Right forelimb (tissue), 1 donor: ENCODE results near the gene IRF2BP1.
"Not testable (repeated sequence)": the region's sequence is repeated elsewhere in the genome, so short reads cannot be mapped to it uniquely, and the experiment has no call there.

Experiments
- DNase-seq: peaks from one replicate; pipeline ENCODE4 v3.0.0-alpha.2; 2018

IRF2BP1 gene

DNA sequence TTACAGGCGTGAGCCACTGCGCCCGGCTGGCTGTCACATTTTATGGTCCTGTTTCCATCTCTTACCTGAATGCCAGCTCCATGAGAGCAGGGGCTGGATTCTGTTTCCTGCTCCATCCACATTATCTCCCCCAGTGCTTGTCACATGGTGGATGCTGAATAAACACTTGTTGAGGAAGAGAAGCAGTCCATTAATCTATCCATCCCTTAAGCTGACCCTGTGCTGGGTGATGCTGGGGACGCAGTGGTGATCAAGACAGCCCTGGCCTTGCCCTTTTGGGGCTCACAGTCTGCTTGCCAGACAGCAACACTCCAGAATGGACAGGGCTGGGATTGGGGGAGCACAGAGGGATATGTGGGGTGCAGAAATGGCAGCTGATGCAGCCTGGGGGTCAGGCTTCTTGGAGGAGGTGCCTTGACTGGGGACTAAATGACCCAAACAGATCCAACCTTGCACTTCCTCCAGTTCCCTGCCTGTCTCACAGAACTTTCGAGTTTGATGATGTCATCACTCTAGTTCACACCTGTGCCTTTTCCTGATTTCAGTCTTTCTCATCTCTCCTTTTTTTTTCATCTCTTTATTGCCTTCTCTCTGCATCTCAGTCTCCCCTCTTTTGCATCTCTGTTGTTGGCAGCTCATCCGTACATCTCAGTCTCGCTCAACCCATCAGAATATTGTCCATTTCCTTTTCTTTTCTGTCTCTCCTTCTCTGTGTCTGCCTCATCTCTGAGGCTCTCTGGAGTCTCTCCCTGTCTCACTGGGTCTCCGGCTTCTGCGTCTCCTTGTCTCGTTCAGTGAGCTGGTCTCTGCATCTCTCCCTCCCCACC is 4.6 kb downstream of the IRF2BP1 start:
- no peak for DNase-seq

- DNase-seq: no peak
Observed at GRCh38 chr19:45879971-45880370, 6.0 kb downstream of the IRF2BP1 start.

- peak; percentile 66 for DNase-seq
Observed at GRCh38 chr19:45879055-45879454, 6.9 kb downstream of the IRF2BP1 start.

- no peak for DNase-seq
Observed at GRCh38 chr19:45878043-45878794, 7.7 kb downstream of the IRF2BP1 start.

GRCh38 chr19:45876411-45877197 is 9.3 kb downstream of the IRF2BP1 start:
- DNase-seq: peak; percentile 86

GRCh38 chr19:45876161-45876410 is 9.9 kb downstream of the IRF2BP1 start:
- DNase-seq: no peak

DNA sequence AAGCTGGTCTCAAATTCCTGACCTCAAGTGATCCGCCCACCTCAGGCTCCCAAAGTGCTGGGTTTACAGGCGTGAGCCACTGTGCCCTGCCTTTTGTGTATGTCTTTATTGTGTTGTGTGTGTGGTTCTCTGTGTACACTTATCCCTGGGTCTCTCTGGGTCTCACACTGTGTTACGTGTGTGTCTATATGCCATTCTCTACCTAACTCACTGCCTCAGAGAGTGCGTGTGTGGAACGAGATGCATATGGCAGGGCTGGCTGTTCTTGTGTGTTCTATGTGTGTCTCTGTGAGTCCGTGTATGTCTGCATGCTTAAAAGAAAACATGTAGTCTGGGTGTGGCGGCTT is 11.3 kb downstream of the IRF2BP1 start:
- no peak for DNase-seq

DNA sequence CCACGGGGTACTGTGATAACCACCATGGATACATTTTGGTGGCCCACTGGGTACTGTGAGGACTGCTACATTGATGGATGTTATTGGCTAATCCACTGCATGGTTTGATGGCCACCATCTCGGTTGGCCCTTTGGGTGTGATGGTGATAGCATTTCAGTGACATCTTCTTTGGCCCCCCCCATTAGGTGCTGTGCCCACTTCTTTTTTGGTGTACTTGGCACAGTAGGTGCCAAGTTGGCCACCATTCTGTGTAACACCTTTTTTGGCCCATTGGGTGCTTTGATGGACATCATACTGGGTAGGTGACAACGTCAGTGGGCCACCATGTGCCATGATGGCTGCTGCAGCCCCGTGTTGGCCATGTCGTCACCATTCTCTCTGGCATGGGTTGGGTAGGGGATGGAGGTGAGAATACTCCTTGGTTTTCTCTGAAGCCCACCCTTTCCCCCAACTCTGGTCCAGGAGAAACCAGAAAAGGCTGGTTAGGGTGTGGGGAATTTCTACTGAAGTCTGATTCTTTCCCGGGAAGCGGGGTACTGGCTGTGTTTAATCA is 12.6 kb downstream of the IRF2BP1 start:
- DNase-seq: no peak

GRCh38 chr19:45872095-45872919 is 13.6 kb downstream of the IRF2BP1 start:
- DNase-seq: no peak

DNA sequence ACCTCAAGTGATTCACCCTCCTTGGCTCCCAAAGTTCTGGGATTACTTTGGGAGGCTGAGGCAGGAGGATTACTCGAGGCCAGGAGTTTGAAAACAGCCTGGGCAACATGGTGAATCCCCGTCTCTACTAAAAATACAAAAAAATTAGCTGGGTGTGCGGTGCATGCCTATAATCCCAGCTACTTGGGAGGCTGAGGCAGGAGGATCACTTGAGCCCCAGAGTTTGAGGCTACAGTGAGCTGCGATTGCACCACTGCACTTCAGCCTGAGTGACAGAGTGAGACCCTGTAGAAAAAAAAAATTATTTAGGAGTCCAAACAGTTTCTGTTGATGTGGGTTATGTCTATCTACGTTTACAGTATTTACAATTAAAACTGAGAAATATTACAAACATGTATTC is 15.1 kb downstream of the IRF2BP1 start:
- DNase-seq: no peak

DNA sequence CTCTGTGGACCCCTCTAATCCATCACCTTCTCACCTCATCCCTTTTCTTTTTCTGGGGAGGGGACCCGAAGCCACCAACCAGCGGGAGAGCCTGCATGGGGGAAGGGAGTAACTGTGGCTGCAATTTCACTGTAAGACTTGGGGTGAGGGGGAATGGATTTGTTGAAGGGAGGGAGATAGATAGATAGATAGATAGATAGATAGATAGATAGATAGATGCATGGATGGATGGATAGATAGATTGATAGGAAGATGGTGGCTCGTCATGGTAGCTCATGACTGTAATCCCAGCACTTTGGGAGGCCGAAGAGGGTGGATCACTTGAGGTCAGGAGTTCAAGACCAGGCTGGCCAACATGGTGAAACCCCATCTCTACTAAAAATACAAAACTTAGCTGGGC is 18.7 kb downstream of the IRF2BP1 start:
- not testable (repeated sequence) for DNase-seq

DNA sequence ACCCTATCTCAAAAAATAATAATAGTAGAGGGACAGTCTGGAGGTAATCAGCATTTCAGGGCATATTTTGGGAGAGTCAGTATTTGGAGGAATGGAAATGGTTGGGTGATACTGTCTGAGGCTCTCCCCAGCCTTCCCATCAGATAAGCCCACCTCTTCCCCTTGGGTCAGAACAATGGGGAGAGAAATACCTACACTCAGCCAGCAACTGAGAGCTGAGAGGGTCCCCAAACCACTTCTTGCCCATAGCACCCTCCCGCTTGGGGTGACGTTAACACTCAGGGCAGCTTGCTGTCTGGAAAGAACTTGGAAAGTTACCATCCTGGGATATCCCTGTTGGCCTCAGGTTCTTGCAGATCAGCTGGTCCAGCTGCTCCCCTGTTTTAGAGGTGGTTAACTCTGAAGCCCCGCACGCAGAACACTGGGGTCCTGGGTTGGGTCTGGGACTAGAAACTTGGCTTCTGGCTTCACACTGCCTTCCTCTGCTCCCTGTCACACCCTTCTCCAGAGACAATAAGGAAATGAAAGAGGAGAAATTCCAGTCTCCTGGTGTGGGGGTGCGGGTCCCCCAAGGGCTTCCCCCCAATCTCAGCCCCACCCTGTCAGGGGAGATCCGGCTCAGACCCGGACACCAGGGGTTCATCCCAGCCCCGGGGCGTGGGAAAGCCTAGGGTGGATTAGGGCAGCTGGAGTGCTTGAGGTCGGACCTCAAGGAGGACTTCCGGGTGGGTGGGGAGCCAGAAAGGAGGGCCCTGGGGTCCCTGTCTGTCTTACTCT is 19.4 kb downstream of the IRF2BP1 start:
- DNase-seq: no peak

DNA sequence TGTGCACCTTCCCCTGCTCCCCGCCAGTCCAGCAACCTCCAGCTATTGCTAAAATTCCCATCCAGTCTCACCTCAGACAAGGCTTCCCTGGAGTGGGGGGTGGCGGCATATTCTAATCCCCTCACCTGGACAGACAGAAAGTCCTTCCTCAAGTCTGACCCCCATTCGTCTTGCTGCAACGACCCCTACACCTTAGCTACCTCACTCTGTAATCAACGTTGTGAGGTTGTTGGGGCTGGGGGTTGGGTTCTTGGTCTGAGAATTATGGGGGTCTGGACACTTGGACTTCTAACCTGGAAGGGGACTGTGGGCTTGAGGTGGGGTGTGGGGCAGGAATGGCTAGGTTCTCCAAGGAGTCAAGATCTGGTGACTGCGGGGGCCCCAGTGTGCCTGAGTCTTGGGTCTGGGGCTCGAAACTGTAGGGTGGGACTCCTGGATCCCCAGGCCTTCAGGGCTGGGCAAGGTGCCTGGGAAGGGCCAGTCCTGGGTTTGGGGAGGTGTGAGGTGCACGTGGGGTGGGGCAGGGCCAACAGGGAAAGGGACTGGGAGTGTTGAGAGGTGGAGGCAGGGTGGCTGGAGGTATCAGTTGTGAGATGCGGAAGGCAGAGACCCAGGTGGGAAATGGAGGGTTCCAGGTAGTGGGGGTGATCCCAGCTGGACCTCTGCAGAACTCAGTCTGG is 20.5 kb downstream of the IRF2BP1 start:
- no peak for DNase-seq

DNA sequence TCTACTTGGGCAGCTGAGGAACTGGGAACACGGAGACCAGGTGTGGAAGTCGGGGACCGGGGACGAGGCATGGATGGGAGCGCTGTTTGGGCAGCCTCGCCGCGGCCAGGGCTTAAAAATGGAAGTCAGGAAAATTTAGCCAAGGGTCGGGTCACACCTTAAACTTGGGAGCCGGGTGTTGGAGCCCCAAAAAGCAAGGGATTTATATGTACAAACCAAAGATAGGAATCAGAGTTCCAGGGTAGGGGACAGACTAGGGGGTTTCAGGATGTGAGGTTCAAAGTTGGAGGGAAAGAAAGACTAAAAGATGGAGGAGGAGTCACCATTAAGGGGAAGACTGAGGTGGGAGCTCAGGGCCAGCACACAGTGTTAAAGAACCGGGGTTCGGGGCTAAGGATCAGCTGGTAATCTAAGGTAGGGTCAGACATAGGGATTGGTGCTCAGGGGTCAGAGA is 21.3 kb downstream of the IRF2BP1 start:
- DNase-seq: no peak

- DNase-seq: no peak
Observed at GRCh38 chr19:45863840-45864628, 21.9 kb downstream of the IRF2BP1 start, which contains the start of gene FOXA3. FOXA3 (plus strand) TSS chr19:45864326; CDS start chr19:45864457, 131 bp downstream.

- no peak for DNase-seq
Observed at GRCh38 chr19:45863335-45863839, 22.6 kb downstream of the IRF2BP1 start.

GRCh38 chr19:45862564-45863334 is 23.2 kb downstream of the IRF2BP1 start, which contains the start of gene SYMPK:
SYMPK (minus strand) TSS chr19:45863147; CDS start chr19:45854495, 8,652 bp downstream.
- peak; percentile 99 for DNase-seq

- no peak for DNase-seq
Observed at GRCh38 chr19:45862271-45862563, 23.7 kb downstream of the IRF2BP1 start.
